MM.1S (cell line): Measurements from ENCODE around the gene COL5A1.

ENCODE experiments used
- DNase-seq: peaks from one replicate; pipeline ENCODE4 v3.0.0-alpha.2; 2015
- H2AFZ ChIP-seq: fragments of 300-600 bp; sonication (generic); 2 replicates; pipeline ENCODE4 v1.6.0; 2016; ENCODE audit warnings: antibody characterized with exemption, low read length
- H3F3A ChIP-seq: fragments of 300-600 bp; sonication (generic); 2 replicates; pipeline ENCODE4 v1.6.1; 2016; ENCODE audit warnings: mild to moderate bottlenecking, antibody characterized with exemption, low read length, moderate library complexity, mixed read lengths; ENCODE audit not compliant: insufficient read depth
- H3K27ac ChIP-seq: fragments of 300-600 bp; sonication (generic); 2 replicates; pipeline ENCODE4 v1.5.1; 2016; ENCODE audit warnings: mild to moderate bottlenecking, low read length
- H3K27me3 ChIP-seq: fragments of 300-600 bp; sonication (generic); replicated peaks from 2 replicates; pipeline ENCODE4 v1.6.0; 2016; ENCODE audit warnings: low read length; ENCODE audit not compliant: insufficient read depth
- H3K36me3 ChIP-seq: fragments of 300-600 bp; sonication (generic); replicated peaks from 2 replicates; pipeline ENCODE4 v1.6.1; 2016; ENCODE audit warnings: mild to moderate bottlenecking, low read length, mixed read lengths; ENCODE audit not compliant: insufficient read depth
- H3K4me1 ChIP-seq: fragments of 300-600 bp; sonication (generic); 2 replicates; pipeline ENCODE4 v1.6.1; 2016; ENCODE audit warnings: low read length, mixed read lengths
- H3K4me2 ChIP-seq: fragments of 300-600 bp; sonication (generic); 2 replicates; pipeline ENCODE4 v1.6.0; 2016; ENCODE audit warnings: low read depth, low read length
- H3K4me3 ChIP-seq: fragments of 300-600 bp; sonication (generic); 2 replicates; pipeline ENCODE4 v1.5.1; 2016; ENCODE audit warnings: low read length, mixed read lengths
- H3K79me2 ChIP-seq: fragments of 300-600 bp; sonication (generic); 2 replicates; pipeline ENCODE4 v1.6.1; 2016; ENCODE audit warnings: mixed run types, low read length, mixed read lengths
- H3K9ac ChIP-seq: fragments of 300-600 bp; sonication (generic); 2 replicates; pipeline ENCODE4 v1.6.1; 2016; ENCODE audit warnings: low read length, mixed read lengths
- H3K9me2 ChIP-seq: fragments of 300-600 bp; sonication (generic); replicated peaks from 2 replicates; pipeline ENCODE4 v1.6.1; 2016; ENCODE audit warnings: mild to moderate bottlenecking, low read length, mixed read lengths; ENCODE audit not compliant: insufficient read depth
- H3K9me3 ChIP-seq: fragments of 300-600 bp; sonication (generic); replicated peaks from 2 replicates; pipeline ENCODE4 v1.6.1; 2016; ENCODE audit warnings: mild to moderate bottlenecking, low read length, mixed read lengths; ENCODE audit not compliant: insufficient read depth
- H4K20me1 ChIP-seq: fragments of 300-600 bp; sonication (generic); 2 replicates; pipeline ENCODE4 v1.6.1; 2016; ENCODE audit warnings: mild to moderate bottlenecking, low read length, moderate library complexity, mixed read lengths; ENCODE audit not compliant: insufficient read depth
- EZH2 ChIP-seq: fragments of 300-600 bp; sonication (generic); optimal IDR thresholded peaks from 2 replicates; pipeline ENCODE3; 2017; ENCODE audit warnings: low read depth, mild to moderate bottlenecking, antibody characterized with exemption, low read length, mixed read lengths
- EZH2phosphoT487 ChIP-seq: fragments of 300-600 bp; sonication (generic); IDR thresholded peaks from 2 replicates; pipeline ENCODE4 v1.6.1; 2018; ENCODE audit warnings: antibody characterized with exemption, low read length
- TF ChIP-seq, protein P1 (sequence below): fragments of 300-600 bp; sonication (generic); IDR thresholded peaks from 2 replicates; pipeline ENCODE4 v1.5.1; 2016; ENCODE audit warnings: antibody characterized with exemption, low read length, mixed read lengths

The COL5A1 gene

DNA sequence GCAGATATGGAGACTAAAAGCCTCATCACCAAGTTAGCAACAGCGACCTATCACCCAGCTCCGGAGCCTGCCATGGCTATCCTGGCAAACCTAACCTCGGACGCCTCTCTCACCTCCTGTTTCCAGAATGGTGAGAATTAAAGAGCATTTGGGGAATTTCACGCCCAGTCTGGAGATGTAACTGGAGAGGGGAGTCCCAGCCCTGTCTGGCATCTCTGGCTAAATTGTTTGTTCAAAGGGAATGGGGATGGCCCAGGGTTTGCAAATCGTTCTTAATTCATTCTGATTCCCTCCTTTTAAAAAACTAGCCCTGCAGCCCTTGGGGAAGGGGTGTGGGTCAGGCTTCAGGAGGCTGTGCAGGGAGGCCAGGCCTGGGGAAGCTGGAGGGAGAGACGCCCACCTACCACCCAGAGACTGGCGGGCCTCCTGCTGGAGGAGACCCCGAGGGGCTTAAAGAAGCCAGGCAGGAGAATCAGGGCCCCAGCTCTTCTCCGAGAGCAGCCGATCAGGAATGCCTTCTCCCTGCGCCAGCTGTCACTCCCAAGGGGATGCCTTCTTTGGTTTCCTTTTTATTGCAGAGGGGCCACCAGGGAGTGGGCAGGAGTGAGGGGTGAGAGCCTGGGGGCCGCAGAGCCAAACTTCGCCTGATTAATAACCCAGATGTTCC lies 964 bp upstream of the COL5A1 start:
- Histone ChIP-seq H3K79me2 (no peaks in the 10 kb centered on the region), H3K9me3 (no peaks in the 10 kb centered on the region), H2AFZ (no peak overlapping the region), H3K36me3 (no peaks in the 10 kb centered on the region), H3K27ac (no peak overlapping the region), H3F3A (no peaks in the 10 kb centered on the region), H3K9ac (no peak overlapping the region), H4K20me1 (no peaks in the 10 kb centered on the region), H3K27me3 (peaks cover 83% of the 10 kb centered on the region), H3K4me3 (no peak overlapping the region), H3K4me1 (no peaks in the 10 kb centered on the region), H3K9me2 (no peaks in the 10 kb centered on the region), H3K4me2 (no peak overlapping the region)
- no peak for DNase-seq
- TF ChIP-seq EZH2 (no peak), EZH2phosphoT487 (no peak)
- TF ChIP-seq, protein P1, sequence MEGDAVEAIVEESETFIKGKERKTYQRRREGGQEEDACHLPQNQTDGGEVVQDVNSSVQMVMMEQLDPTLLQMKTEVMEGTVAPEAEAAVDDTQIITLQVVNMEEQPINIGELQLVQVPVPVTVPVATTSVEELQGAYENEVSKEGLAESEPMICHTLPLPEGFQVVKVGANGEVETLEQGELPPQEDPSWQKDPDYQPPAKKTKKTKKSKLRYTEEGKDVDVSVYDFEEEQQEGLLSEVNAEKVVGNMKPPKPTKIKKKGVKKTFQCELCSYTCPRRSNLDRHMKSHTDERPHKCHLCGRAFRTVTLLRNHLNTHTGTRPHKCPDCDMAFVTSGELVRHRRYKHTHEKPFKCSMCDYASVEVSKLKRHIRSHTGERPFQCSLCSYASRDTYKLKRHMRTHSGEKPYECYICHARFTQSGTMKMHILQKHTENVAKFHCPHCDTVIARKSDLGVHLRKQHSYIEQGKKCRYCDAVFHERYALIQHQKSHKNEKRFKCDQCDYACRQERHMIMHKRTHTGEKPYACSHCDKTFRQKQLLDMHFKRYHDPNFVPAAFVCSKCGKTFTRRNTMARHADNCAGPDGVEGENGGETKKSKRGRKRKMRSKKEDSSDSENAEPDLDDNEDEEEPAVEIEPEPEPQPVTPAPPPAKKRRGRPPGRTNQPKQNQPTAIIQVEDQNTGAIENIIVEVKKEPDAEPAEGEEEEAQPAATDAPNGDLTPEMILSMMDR = no peak

- TF ChIP-seq, protein P1 = no peak
- no peak for TF ChIP-seq EZH2
- no peak for TF ChIP-seq EZH2phosphoT487
- no peaks in the 10 kb centered on the region for H3K79me2 ChIP-seq
- no peaks in the 10 kb centered on the region for H3K4me1 ChIP-seq
- H3F3A ChIP-seq = no peaks in the 10 kb centered on the region
- H3K4me3 ChIP-seq = no peak overlapping the region
- no peak overlapping the region for H3K9ac ChIP-seq
- no peak overlapping the region for H3K27ac ChIP-seq
- H3K9me2 ChIP-seq = no peaks in the 10 kb centered on the region
- H2AFZ ChIP-seq = no peak overlapping the region
- no peaks in the 10 kb centered on the region for H4K20me1 ChIP-seq
- no peaks in the 10 kb centered on the region for H3K36me3 ChIP-seq
- no peak overlapping the region for H3K4me2 ChIP-seq
- H3K27me3 ChIP-seq = peaks cover 88% of the 10 kb centered on the region
- H3K9me3 ChIP-seq = no peaks in the 10 kb centered on the region
- no peak for DNase-seq
These were observed 384 bp downstream of the COL5A1 start for GRCh38 chr9:134641990-134642384.

DNA sequence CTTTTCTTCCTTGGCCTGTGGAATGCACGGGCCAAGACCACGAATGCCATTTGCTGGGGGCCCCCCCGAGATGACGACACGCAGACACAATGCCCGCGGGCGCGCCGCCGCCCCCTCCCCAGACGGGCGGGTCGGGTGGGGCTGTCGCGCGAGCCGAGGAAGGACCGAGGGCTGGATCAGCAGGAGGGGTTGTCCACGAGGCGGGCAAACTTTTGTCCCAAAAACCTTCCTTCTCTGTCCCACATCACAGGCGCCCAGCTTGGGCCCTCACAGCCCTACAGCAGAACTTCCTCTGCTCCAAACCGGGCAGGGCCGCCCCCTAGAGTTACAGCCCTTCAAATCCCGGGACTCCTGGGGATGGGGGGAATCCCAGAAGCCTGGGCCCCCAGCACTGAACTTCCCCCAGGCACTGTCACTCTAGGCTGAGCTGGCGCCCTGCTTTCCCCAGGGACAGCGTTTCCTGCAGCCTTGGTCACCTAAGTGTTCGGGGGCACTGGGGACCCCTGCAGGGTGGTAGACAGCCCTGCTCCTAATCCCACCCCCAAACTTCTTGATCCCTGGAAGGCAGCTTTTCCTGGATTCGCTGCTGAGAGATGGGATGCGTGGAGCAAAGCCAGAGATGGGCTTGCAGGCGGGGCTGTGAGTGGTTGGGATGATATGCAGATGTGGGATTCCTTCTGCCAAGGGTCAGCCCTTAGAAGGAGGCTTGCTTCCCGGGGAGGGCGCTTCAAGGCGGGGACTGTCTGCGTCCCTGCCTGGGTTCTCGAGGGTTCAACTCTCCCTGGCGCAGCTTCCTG lies 980 bp downstream of the COL5A1 start:
- Histone ChIP-seq H3F3A (no peaks in the 10 kb centered on the region), H3K79me2 (no peaks in the 10 kb centered on the region), H3K4me1 (no peaks in the 10 kb centered on the region), H3K4me2 (no peak overlapping the region), H3K9me2 (no peaks in the 10 kb centered on the region), H3K4me3 (no peak overlapping the region), H3K36me3 (no peaks in the 10 kb centered on the region), H3K9me3 (no peaks in the 10 kb centered on the region), H3K27ac (no peak overlapping the region), H2AFZ (no peak overlapping the region), H4K20me1 (no peaks in the 10 kb centered on the region), H3K27me3 (peaks cover 88% of the 10 kb centered on the region), H3K9ac (no peak overlapping the region)
- TF ChIP-seq EZH2 = no peak
- no peak for TF ChIP-seq EZH2phosphoT487
- TF ChIP-seq, protein P1 = no peak
- no peak for DNase-seq
